ENCODE data around the gene P2RY14. TPM values are rescaled to one million over a fixed set of nuclear protein-coding genes. Genes with fewer than 3 reads are reported as not detected.

P2RY14 gene
- total and polyA plus RNA-seq, 2 donors (not counting 1 experiment from before 2014, with no cell fraction given): 0.26 TPM; not detected in 1

DNA sequence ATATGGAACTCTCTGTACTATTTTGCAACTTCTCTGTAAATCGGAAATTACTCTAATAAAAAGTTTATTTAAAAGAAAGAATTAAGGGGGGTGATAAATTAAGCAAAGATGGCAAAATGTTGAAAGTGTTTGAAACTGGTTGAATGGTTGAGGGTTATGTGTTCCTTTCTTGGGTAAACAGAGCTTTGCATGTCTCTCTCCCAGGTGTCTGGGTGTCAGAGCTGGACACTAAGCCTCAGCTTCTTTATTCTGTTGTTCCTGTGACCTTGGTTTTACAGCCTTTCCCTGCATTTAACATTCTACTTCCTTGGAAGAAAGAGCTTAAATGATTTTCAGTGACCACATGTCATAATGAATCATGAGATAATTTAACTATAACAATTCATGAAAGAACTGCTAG is 82.5 kb downstream of the P2RY14 start:
- no peak overlapping the region for H3K4me3 ChIP-seq (replicated peaks in 1 of 4; ENCODE audit: control extremely low read depth in 1 of 4, insufficient read depth in 1 of 4, low read depth in 3 of 4, low read length in 4 of 4)
- H3K4me2 ChIP-seq (ENCODE audit: extremely low read depth, insufficient read depth, low read length): no peak overlapping the region
- no peak overlapping the region for H3K27ac ChIP-seq (ENCODE audit: insufficient read depth, low read length)
- H3K4me1 ChIP-seq (ENCODE audit: control insufficient read depth, extremely low read depth, insufficient read depth, low read length): no peaks in the 10 kb centered on the region
- no peaks in the 10 kb centered on the region for H3K36me3 ChIP-seq (ENCODE audit: control insufficient read depth, insufficient read depth, low read length)
- TF ChIP-seq, protein P1, sequence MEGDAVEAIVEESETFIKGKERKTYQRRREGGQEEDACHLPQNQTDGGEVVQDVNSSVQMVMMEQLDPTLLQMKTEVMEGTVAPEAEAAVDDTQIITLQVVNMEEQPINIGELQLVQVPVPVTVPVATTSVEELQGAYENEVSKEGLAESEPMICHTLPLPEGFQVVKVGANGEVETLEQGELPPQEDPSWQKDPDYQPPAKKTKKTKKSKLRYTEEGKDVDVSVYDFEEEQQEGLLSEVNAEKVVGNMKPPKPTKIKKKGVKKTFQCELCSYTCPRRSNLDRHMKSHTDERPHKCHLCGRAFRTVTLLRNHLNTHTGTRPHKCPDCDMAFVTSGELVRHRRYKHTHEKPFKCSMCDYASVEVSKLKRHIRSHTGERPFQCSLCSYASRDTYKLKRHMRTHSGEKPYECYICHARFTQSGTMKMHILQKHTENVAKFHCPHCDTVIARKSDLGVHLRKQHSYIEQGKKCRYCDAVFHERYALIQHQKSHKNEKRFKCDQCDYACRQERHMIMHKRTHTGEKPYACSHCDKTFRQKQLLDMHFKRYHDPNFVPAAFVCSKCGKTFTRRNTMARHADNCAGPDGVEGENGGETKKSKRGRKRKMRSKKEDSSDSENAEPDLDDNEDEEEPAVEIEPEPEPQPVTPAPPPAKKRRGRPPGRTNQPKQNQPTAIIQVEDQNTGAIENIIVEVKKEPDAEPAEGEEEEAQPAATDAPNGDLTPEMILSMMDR (conservative IDR thresholded peaks at IDR 0.05 in 1 of 2, IDR thresholded peaks at IDR 0.05 in 1 of 2; ENCODE audit: low read depth in 1 of 2, low read length in 2 of 2): no peak
- TF ChIP-seq EZH2 (IDR thresholded peaks at IDR 0.05; ENCODE audit: low read length, missing control alignments): no peak
- H2AFZ ChIP-seq (ENCODE audit: low read length): no peak overlapping the region
- no peaks in the 10 kb centered on the region for H3K79me2 ChIP-seq (ENCODE audit: control insufficient read depth, insufficient read depth, low read length)
- H3K27me3 ChIP-seq (ENCODE audit: control insufficient read depth, insufficient read depth, low read length): no peaks in the 10 kb centered on the region
- no peaks in the 10 kb centered on the region for H4K20me1 ChIP-seq (ENCODE audit: control insufficient read depth, extremely low read depth, insufficient read depth, low read length)
- H3K9me3 ChIP-seq (ENCODE audit: control insufficient read depth, insufficient read depth, low read depth, low read length): no peaks in the 10 kb centered on the region
- H3K9ac ChIP-seq (ENCODE audit: insufficient read depth, low read length): no peak overlapping the region
- no peak for DNase-seq (ENCODE audit: low read depth in 2 of 2)

DNA sequence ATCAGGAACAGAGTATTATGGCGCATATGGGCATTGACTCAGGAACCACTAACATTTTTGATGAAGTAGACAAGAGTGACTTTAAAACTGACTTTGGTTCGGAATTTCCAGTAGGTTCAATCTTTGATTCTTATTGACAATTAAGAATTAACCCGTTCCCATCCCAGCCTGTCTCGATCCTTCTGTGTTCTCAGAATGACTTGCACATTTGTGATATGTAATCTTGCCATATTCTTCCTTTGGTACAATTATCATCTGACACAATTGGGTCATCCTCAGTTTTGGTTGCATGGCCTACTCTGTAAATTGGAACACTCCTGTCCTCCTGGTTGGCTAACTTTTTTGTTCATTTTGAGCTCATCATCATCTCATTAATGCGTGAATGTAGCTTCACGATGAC is 85.8 kb downstream of the P2RY14 start:
- TF ChIP-seq EZH2 (IDR thresholded peaks at IDR 0.05; ENCODE audit: low read length, missing control alignments): no peak
- TF ChIP-seq, protein P1 (conservative IDR thresholded peaks at IDR 0.05 in 1 of 2, IDR thresholded peaks at IDR 0.05 in 1 of 2; ENCODE audit: low read depth in 1 of 2, low read length in 2 of 2): no peak
- no peak overlapping the region for H3K27ac ChIP-seq (ENCODE audit: insufficient read depth, low read length)
- no peaks in the 10 kb centered on the region for H3K36me3 ChIP-seq (ENCODE audit: control insufficient read depth, insufficient read depth, low read length)
- no peak overlapping the region for H2AFZ ChIP-seq (ENCODE audit: low read length)
- H3K4me2 ChIP-seq (ENCODE audit: extremely low read depth, insufficient read depth, low read length): no peak overlapping the region
- H3K27me3 ChIP-seq (ENCODE audit: control insufficient read depth, insufficient read depth, low read length): no peaks in the 10 kb centered on the region
- no peaks in the 10 kb centered on the region for H3K9me3 ChIP-seq (ENCODE audit: control insufficient read depth, insufficient read depth, low read depth, low read length)
- H3K4me1 ChIP-seq (ENCODE audit: control insufficient read depth, extremely low read depth, insufficient read depth, low read length): no peaks in the 10 kb centered on the region
- H4K20me1 ChIP-seq (ENCODE audit: control insufficient read depth, extremely low read depth, insufficient read depth, low read length): no peaks in the 10 kb centered on the region
- no peak for DNase-seq (ENCODE audit: low read depth in 2 of 2)
- H3K9ac ChIP-seq (ENCODE audit: insufficient read depth, low read length): no peak overlapping the region
- no peak overlapping the region for H3K4me3 ChIP-seq (replicated peaks in 1 of 4; ENCODE audit: control extremely low read depth in 1 of 4, insufficient read depth in 1 of 4, low read depth in 3 of 4, low read length in 4 of 4)
- no peaks in the 10 kb centered on the region for H3K79me2 ChIP-seq (ENCODE audit: control insufficient read depth, insufficient read depth, low read length)

DNA sequence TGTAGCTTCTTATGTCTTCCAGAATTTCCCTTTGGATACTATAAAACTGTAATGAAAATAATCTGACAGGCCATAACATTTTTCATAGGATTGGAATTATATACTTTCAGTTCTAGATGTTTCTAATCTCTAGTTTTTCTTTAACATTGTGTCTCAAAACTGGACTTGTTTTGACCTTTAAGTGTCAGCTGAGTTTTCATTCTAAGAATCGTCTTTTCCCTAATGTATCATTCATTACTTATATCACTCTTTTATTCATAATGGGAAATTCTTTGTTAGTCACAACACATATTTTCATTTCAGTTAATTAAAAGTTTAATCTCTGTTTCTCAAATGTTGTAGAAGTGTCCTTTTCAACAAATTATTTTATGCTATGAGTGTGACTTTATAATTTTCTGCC is 87.2 kb downstream of the P2RY14 start:
- Histone ChIP-seq H4K20me1 (ENCODE audit: control insufficient read depth, extremely low read depth, insufficient read depth, low read length) (no peaks in the 10 kb centered on the region), H3K4me3 (replicated peaks in 1 of 4; ENCODE audit: control extremely low read depth in 1 of 4, insufficient read depth in 1 of 4, low read depth in 3 of 4, low read length in 4 of 4) (no peak overlapping the region), H3K4me2 (ENCODE audit: extremely low read depth, insufficient read depth, low read length) (no peak overlapping the region), H3K9ac (ENCODE audit: insufficient read depth, low read length) (no peak overlapping the region), H3K36me3 (ENCODE audit: control insufficient read depth, insufficient read depth, low read length) (no peaks in the 10 kb centered on the region), H3K27ac (ENCODE audit: insufficient read depth, low read length) (no peak overlapping the region), H3K27me3 (ENCODE audit: control insufficient read depth, insufficient read depth, low read length) (no peaks in the 10 kb centered on the region), H3K4me1 (ENCODE audit: control insufficient read depth, extremely low read depth, insufficient read depth, low read length) (no peaks in the 10 kb centered on the region), H3K79me2 (ENCODE audit: control insufficient read depth, insufficient read depth, low read length) (no peaks in the 10 kb centered on the region), H2AFZ (ENCODE audit: low read length) (no peak overlapping the region), H3K9me3 (ENCODE audit: control insufficient read depth, insufficient read depth, low read depth, low read length) (no peaks in the 10 kb centered on the region)
- no peak for TF ChIP-seq EZH2 (IDR thresholded peaks at IDR 0.05; ENCODE audit: low read length, missing control alignments)
- TF ChIP-seq, protein P1 (conservative IDR thresholded peaks at IDR 0.05 in 1 of 2, IDR thresholded peaks at IDR 0.05 in 1 of 2; ENCODE audit: low read depth in 1 of 2, low read length in 2 of 2): no peak
- no peak for DNase-seq (ENCODE audit: low read depth in 2 of 2)

Measured in fibroblast of lung (primary cell).